SK-N-SH (cell line): ENCODE results near the gene HS3ST4. TPM values are rescaled to one million over a fixed set of nuclear protein-coding genes. Genes with fewer than 3 reads are reported as not detected.

ENCODE experiments used
- CTCF ChIA-PET: fragments of 300-600, 350-600 bp; formaldehyde crosslinking; extraction: SDS; loops from one replicate; lab custom pipeline; 2021; lab: Yijun Ruan, JAX
- POLR2A ChIA-PET: fragments of 350-600 bp; sonication (Branson Sonifier 250); formaldehyde crosslinking; extraction: SDS; loops from one replicate; lab custom pipeline; 2020; ENCODE audit warnings: antibody characterized with exemption, inconsistent platforms; lab: Yijun Ruan, JAX
- DNase-seq: peaks from one replicate; pipeline ENCODE4 v3.0.0; 2012
- H2AFZ ChIP-seq: fragments of 200-600 bp; sonication (generic); 2 replicates; pipeline ENCODE4 v1.8.1; 2016; ENCODE audit warnings: antibody characterized with exemption, mild to moderate bottlenecking, low read depth
- H3F3A ChIP-seq: fragments of 200-600 bp; sonication (generic); replicated peaks from 2 replicates; pipeline ENCODE3; 2016; ENCODE audit warnings: antibody characterized with exemption, mild to moderate bottlenecking; ENCODE audit not compliant: insufficient read depth
- H3K27ac ChIP-seq, 2 experiments: fragments of 200-500 bp in 1 of 2; fragments of 200-600 bp in 1 of 2; sonication (Bioruptor generic) in 1 of 2; sonication (generic), shearing (Covaris generic) in 1 of 2; 2 replicates each; pipeline versions ENCODE4 v1.5.1 to v1.6.1; 2014 to 2016; ENCODE audit warnings: low read depth in 2 of 2, inconsistent platforms in 1 of 2, low read length in 1 of 2, mild to moderate bottlenecking in 1 of 2, mixed read lengths in 1 of 2
- H3K27me3 ChIP-seq: fragments of 200-600 bp; sonication (generic), shearing (Covaris generic); 2 replicates; pipeline ENCODE4 v1.6.1; 2016; ENCODE audit warnings: mixed run types; ENCODE audit not compliant: insufficient read depth
- H3K36me3 ChIP-seq, 2 experiments: fragments of 200-500 bp in 1 of 2; fragments of 200-600 bp in 1 of 2; sonication (Bioruptor generic) in 1 of 2; sonication (generic) in 1 of 2; replicated peaks in 1 of 2; 2 replicates each; pipeline versions ENCODE3 to v1.5.1; 2014 to 2016; ENCODE audit warnings: low read length in 1 of 2, mild to moderate bottlenecking in 1 of 2; ENCODE audit not compliant: insufficient read depth in 2 of 2, control insufficient read depth in 1 of 2
- H3K4me1 ChIP-seq, 2 experiments: fragments of 200-500 bp in 1 of 2; fragments of 200-600 bp in 1 of 2; sonication (Bioruptor generic) in 1 of 2; sonication (generic), shearing (Covaris generic) in 1 of 2; 2 replicates each; pipeline versions ENCODE4 v1.5.1 to v1.6.1; 2014 to 2016; ENCODE audit warnings: low read depth in 1 of 2, low read length in 1 of 2, mixed run types in 1 of 2; ENCODE audit not compliant: insufficient read depth in 2 of 2, control insufficient read depth in 1 of 2
- H3K4me2 ChIP-seq: fragments of 200-600 bp; sonication (generic), shearing (Covaris generic); 2 replicates; pipeline ENCODE4 v1.6.1; 2017; ENCODE audit warnings: mixed run types
- H3K4me3 ChIP-seq, 2 experiments: fragments of 200-500 bp in 1 of 2; fragments of 200-600 bp in 1 of 2; sonication (Bioruptor generic) in 1 of 2; sonication (generic), shearing (Covaris generic) in 1 of 2; 2 replicates each; pipeline versions ENCODE4 v1.5.1 to v1.8.1; 2014 to 2016; ENCODE audit warnings: low read depth in 2 of 2, inconsistent platforms in 1 of 2, low read length in 1 of 2, mild to moderate bottlenecking in 1 of 2, mixed read lengths in 1 of 2, moderate library complexity in 1 of 2
- H3K79me2 ChIP-seq: fragments of 200-600 bp; sonication (generic); 2 replicates; pipeline ENCODE4 v1.8.1; 2017; ENCODE audit warnings: mild to moderate bottlenecking; ENCODE audit not compliant: insufficient read depth
- H3K9ac ChIP-seq: fragments of 200-600 bp; sonication (generic); 2 replicates; pipeline ENCODE4 v1.6.1; 2017; ENCODE audit warnings: mixed run types
- H3K9me2 ChIP-seq: fragments of 200-600 bp; sonication (generic); 2 replicates; pipeline ENCODE4 v1.6.1; 2017; ENCODE audit warnings: mixed run types
- H3K9me3 ChIP-seq: fragments of 200-600 bp; sonication (generic); 2 replicates; pipeline ENCODE4 v1.6.1; 2017; ENCODE audit warnings: mixed run types, mild to moderate bottlenecking, moderate library complexity
- H4K20me1 ChIP-seq: fragments of 200-600 bp; sonication (generic); 2 replicates; pipeline ENCODE4 v1.6.1; 2017; ENCODE audit warnings: mild to moderate bottlenecking, mixed run types; ENCODE audit not compliant: insufficient read depth
- CHD2 ChIP-seq: fragments of 150-350 bp; IDR thresholded peaks from 2 replicates; pipeline ENCODE4 v1.6.1; 2018; ENCODE audit warnings: low read length; ENCODE audit not compliant: partially characterized antibody
- EZH2phosphoT487 ChIP-seq: fragments of 200-600 bp; sonication (generic); IDR thresholded peaks from 2 replicates; pipeline ENCODE4 v1.6.1; 2017; ENCODE audit warnings: low read depth, mixed run types, mild to moderate bottlenecking, antibody characterized with exemption, moderate library complexity, borderline replicate concordance
- FOSL2 ChIP-seq: IDR thresholded peaks from 2 replicates; pipeline ENCODE4 v1.4.0; 2012; ENCODE audit warnings: low read depth, mild to moderate bottlenecking, moderate library complexity, borderline replicate concordance
- GATA2 ChIP-seq: sonication (generic); formaldehyde crosslinking; IDR thresholded peaks from 2 replicates; pipeline ENCODE4 v1.5.0; 2020; ENCODE audit warnings: mild to moderate bottlenecking, missing genetic modification reagents
- IRF3 ChIP-seq: fragments of 150-350 bp; IDR thresholded peaks from 2 replicates; pipeline ENCODE4 v1.6.1; 2016; ENCODE audit warnings: mild to moderate bottlenecking, low read depth, low read length
- JUND ChIP-seq: IDR thresholded peaks from 2 replicates; pipeline ENCODE4 v1.4.0; 2012
- MAX ChIP-seq: IDR thresholded peaks from 2 replicates; pipeline ENCODE4 v1.4.0; 2012; ENCODE audit warnings: low read depth
- MXI1 ChIP-seq: IDR thresholded peaks from 2 replicates; pipeline ENCODE4 v1.6.1; 2012; ENCODE audit warnings: mild to moderate bottlenecking, low read depth, low read length, improper control_type of control experiment
- NFIC ChIP-seq: IDR thresholded peaks from 2 replicates; pipeline ENCODE4 v1.4.0; 2012; ENCODE audit warnings: borderline replicate concordance
- PBX3 ChIP-seq: IDR thresholded peaks from 2 replicates; pipeline ENCODE4; 2012
- RAD21 ChIP-seq: IDR thresholded peaks from 2 replicates; pipeline ENCODE4 v1.6.1; 2012; ENCODE audit warnings: mild to moderate bottlenecking, low read length
- RCOR1 ChIP-seq: fragments of 150-350 bp; IDR thresholded peaks from 2 replicates; pipeline ENCODE4 v1.6.1; 2017; ENCODE audit warnings: antibody characterized with exemption, low read length
- RFX5 ChIP-seq: IDR thresholded peaks from 2 replicates; pipeline ENCODE4 v1.6.1; 2012; ENCODE audit warnings: mild to moderate bottlenecking, improper control_type of control experiment, low read length
- RXRA ChIP-seq: IDR thresholded peaks from 2 replicates; pipeline ENCODE4 v1.4.0; 2012; ENCODE audit warnings: low read depth, mild to moderate bottlenecking, borderline replicate concordance
- SIN3A ChIP-seq: IDR thresholded peaks from 2 replicates; pipeline ENCODE4 v1.6.1; 2012; ENCODE audit warnings: low read depth, mild to moderate bottlenecking, low read length, moderate library complexity, borderline replicate concordance
- SMC3 ChIP-seq: IDR thresholded peaks from 2 replicates; pipeline ENCODE4 v1.6.1; 2012; ENCODE audit warnings: low read depth, low read length, improper control_type of control experiment
- TAF1 ChIP-seq: IDR thresholded peaks from 2 replicates; pipeline ENCODE4 v1.6.1; 2012; ENCODE audit warnings: low read depth, mild to moderate bottlenecking, low read length, moderate library complexity, borderline replicate concordance
- TEAD4 ChIP-seq: IDR thresholded peaks from 2 replicates; pipeline ENCODE4 v1.4.0; 2012; ENCODE audit warnings: mild to moderate bottlenecking, borderline replicate concordance; ENCODE audit not compliant: insufficient read depth
- USF1 ChIP-seq: IDR thresholded peaks from 2 replicates; pipeline ENCODE4 v1.4.0; 2012; ENCODE audit warnings: low read depth, borderline replicate concordance
- ZBTB33 ChIP-seq: IDR thresholded peaks from 2 replicates; pipeline ENCODE4 v1.4.0; 2012; ENCODE audit warnings: low read depth, borderline replicate concordance
- WGBS: methylation state at CpG from one replicate; pipeline ENCODE4 v1.1.6; 2017; ENCODE audit warnings: low lambda C conversion rate; 5-methylcytosine and 5-hydroxymethylcytosine counted together
- polyA plus RNA-seq, 3 experiments: library from polyadenylated mRNA; depleted of rRNA; stranded (reverse); fragments of >200 nt; gene quantifications; 2 replicates each; pipeline ENCODE4 v1.2.3, GENCODE V29; 2012

The HS3ST4 gene
- polyA plus RNA-seq, 1 of the 3 experiments (the other 2 are of a cell fraction): not detected

- no peak overlapping the region for H3K4me2 ChIP-seq
- no peaks in the 10 kb centered on the region for H3K9me3 ChIP-seq
- H3K9ac ChIP-seq: no peak overlapping the region
- no peaks in the 10 kb centered on the region for H3F3A ChIP-seq
- H3K4me1 ChIP-seq: no peaks in the 10 kb centered on the region
- CTCF ChIA-PET: no interaction called here
- no peaks in the 10 kb centered on the region for H3K36me3 ChIP-seq
- H3K27ac ChIP-seq: no peak overlapping the region
- H3K4me3 ChIP-seq: no peak overlapping the region
- H2AFZ ChIP-seq: no peak overlapping the region
- POLR2A ChIA-PET: no interaction called here
- no peaks in the 10 kb centered on the region for H3K79me2 ChIP-seq
- no peaks in the 10 kb centered on the region for H3K9me2 ChIP-seq
- TF ChIP-seq RAD21: no peak
- no peak for TF ChIP-seq IRF3
- no peak for TF ChIP-seq ZBTB33
- TF ChIP-seq PBX3: no peak
- TF ChIP-seq SIN3A: no peak
- no peak for TF ChIP-seq USF1
- TF ChIP-seq RFX5: no peak
- TF ChIP-seq NFIC: no peak
- no peak for TF ChIP-seq RCOR1
- TF ChIP-seq RXRA: no peak
- TF ChIP-seq MAX: no peak
- TF ChIP-seq, all 33 proteins: peak for 0
- no peak for DNase-seq
- no peaks in the 10 kb centered on the region for H4K20me1 ChIP-seq
- 0% methylated on average over 3 of the region's 3 CpGs for WGBS
- no peaks in the 10 kb centered on the region for H3K27me3 ChIP-seq
Measured at GRCh38 chr16:25950586-25951281, 259.0 kb downstream of the HS3ST4 start.

- POLR2A ChIA-PET: no interaction called here
- no peaks in the 10 kb centered on the region for H3K27me3 ChIP-seq
- DNase-seq: no peak
- no peaks in the 10 kb centered on the region for H3K36me3 ChIP-seq
- no peaks in the 10 kb centered on the region for H3K9me3 ChIP-seq
- H4K20me1 ChIP-seq: no peaks in the 10 kb centered on the region
- no peaks in the 10 kb centered on the region for H3F3A ChIP-seq
- no peaks in the 10 kb centered on the region for H3K9me2 ChIP-seq
- H3K79me2 ChIP-seq: no peaks in the 10 kb centered on the region
- no peak overlapping the region for H3K4me2 ChIP-seq
- H2AFZ ChIP-seq: no peak overlapping the region
- H3K4me3 ChIP-seq: no peak overlapping the region
- no peaks in the 10 kb centered on the region for H3K4me1 ChIP-seq
- H3K9ac ChIP-seq: no peak overlapping the region
- 0% methylated on average over 1 of the region's 1 CpG for WGBS
- H3K27ac ChIP-seq: no peak overlapping the region
- CTCF ChIA-PET: no interaction called here
- TF ChIP-seq TEAD4 (no peak), FOSL2 (no peak), IRF3 (no peak), TAF1 (no peak), CHD2 (no peak), GATA2 (no peak), NFIC (no peak), SMC3 (no peak), MXI1 (no peak), EZH2phosphoT487 (no peak), USF1 (no peak), RCOR1 (no peak), JUND (no peak)
Measured at GRCh38 chr16:25951999-25952398, 260.2 kb downstream of the HS3ST4 start.
